ENCODE data around the gene ATP11A. TPM values are rescaled to one million over a fixed set of nuclear protein-coding genes. Genes with fewer than 3 reads are reported as not detected.
A peak's percentile ranks its signal among the peaks of the same experiment; 100 is the strongest.

ATP11A gene
- total and polyA plus RNA-seq, 9 of the 15 experiments (the other 6 are each of a cell fraction or from before 2014, with no cell fraction given): 0.38 to 34.2 (median 4.2) TPM

DNA sequence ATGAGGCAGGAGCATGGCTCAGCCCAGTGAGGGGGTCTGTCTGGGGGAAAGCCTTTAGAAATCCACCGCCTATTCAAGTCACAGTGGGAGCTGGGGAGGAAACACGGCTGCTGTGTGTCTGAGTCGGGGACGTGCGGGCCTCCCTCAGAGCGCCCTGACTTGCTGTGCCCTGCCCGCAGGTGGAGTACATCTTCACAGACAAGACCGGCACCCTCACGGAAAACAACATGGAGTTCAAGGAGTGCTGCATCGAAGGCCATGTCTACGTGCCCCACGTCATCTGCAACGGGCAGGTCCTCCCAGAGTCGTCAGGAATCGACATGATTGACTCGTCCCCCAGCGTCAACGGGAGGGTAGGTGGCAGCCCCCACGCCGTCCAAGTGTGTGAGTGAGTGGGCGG, 141.4 kb downstream of the ATP11A start (continued):
- TF ChIP-seq, protein P1, sequence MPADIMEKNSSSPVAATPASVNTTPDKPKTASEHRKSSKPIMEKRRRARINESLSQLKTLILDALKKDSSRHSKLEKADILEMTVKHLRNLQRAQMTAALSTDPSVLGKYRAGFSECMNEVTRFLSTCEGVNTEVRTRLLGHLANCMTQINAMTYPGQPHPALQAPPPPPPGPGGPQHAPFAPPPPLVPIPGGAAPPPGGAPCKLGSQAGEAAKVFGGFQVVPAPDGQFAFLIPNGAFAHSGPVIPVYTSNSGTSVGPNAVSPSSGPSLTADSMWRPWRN (IDR thresholded peaks at IDR 0.05; ENCODE audit: low read depth): no peak
- no peak for TF ChIP-seq CBFA2T2 (conservative IDR thresholded peaks at IDR 0.05)

DNA sequence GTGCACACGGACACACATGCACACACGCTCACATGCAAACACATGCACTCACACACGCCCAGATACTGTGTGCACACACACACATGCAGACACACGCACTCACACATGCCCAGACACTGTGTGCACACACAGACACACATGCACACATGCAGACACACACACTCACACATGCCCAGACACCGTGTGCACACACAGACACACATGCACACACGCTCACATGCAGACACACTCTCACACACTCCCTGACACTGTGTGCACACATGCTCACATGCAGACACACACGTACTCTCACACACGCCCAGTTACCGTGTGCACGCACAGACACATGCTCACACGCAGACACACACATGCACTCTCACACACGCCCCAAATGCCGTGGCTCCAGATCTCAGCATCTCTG, 142.0 kb downstream of the ATP11A start:
- no peaks in the 10 kb centered on the region for H3K9me3 ChIP-seq (replicated peaks; ENCODE audit: control insufficient read depth, insufficient read depth, low read depth, low read length)

DNA sequence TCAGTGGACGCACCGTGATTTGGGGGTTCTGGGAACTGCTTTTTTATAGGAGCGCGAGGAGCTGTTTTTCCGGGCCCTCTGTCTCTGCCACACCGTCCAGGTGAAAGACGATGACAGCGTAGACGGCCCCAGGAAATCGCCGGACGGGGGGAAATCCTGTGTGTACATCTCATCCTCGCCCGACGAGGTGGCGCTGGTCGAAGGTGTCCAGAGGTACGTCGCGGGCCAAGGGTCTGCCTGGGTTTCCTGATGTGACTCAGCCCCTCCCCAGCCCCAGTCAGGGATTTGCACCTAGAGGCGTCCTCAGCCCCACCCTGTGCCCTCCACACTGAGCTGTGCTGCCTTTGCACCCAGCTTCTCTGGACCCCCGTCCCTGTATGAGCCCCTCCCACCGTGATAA, 143.0 kb downstream of the ATP11A start:
- POLR2A ChIA-PET: no interaction called here
- Histone ChIP-seq H2AFZ (ENCODE audit: low read depth, low read length) (no peak overlapping the region), H3K4me2 (ENCODE audit: insufficient read depth, low read length) (no peak overlapping the region), H3K36me3 (ENCODE audit: control insufficient read depth, insufficient read depth, low read length) (peaks cover 45% of the 10 kb centered on the region; the same call in 2 of the 3 replicates), H3K9me1 (ENCODE audit: control insufficient read depth, insufficient read depth, low read length) (no peaks in the 10 kb centered on the region), H4K20me1 (replicated peaks; ENCODE audit: control insufficient read depth, insufficient read depth, low read length) (no peaks in the 10 kb centered on the region), H3K9ac (ENCODE audit: insufficient read depth in 1 of 2, low read depth in 2 of 2, low read length in 2 of 2) (no peak overlapping the region), H3K9me3 (replicated peaks; ENCODE audit: control insufficient read depth, insufficient read depth, low read depth, low read length) (no peaks in the 10 kb centered on the region), H3K27me3 (ENCODE audit: control insufficient read depth in 2 of 2, insufficient read depth in 2 of 2, low read length in 2 of 2) (no peaks in the 10 kb centered on the region), H3K27ac (ENCODE audit: extremely low read depth, low read depth, low read length) (no peak overlapping the region), H3K79me2 (ENCODE audit: control insufficient read depth, insufficient read depth, low read length) (no peaks in the 10 kb centered on the region), H3K4me1 (replicated peaks in 1 of 2; ENCODE audit: control insufficient read depth in 2 of 2, insufficient read depth in 2 of 2, low read length in 2 of 2) (no peaks in the 10 kb centered on the region; a peak in 1 of 5 replicates), H3K4me3 (no peak overlapping the region)
- in situ Hi-C loops (cut with MboI): no loop called here
- FAIRE-seq (no peak), DNase-seq (ENCODE audit: extremely low read depth in 1 of 4, low spot score in 3 of 4) (no peak), ATAC-seq (no peak)
- BruUV-seq (replicated peaks): no TSS peak
- CTCF ChIA-PET (ENCODE audit: low intra/inter-chr PET ratio): no interaction called here
- intact Hi-C loops (cut with micrococcal nuclease): no loop called here
- WGBS (ENCODE audit: insufficient coverage, low coverage, missing lambda C conversion rate): 96% methylated on average over 9 of the region's 23 CpGs
- TF ChIP-seq, protein P2, sequence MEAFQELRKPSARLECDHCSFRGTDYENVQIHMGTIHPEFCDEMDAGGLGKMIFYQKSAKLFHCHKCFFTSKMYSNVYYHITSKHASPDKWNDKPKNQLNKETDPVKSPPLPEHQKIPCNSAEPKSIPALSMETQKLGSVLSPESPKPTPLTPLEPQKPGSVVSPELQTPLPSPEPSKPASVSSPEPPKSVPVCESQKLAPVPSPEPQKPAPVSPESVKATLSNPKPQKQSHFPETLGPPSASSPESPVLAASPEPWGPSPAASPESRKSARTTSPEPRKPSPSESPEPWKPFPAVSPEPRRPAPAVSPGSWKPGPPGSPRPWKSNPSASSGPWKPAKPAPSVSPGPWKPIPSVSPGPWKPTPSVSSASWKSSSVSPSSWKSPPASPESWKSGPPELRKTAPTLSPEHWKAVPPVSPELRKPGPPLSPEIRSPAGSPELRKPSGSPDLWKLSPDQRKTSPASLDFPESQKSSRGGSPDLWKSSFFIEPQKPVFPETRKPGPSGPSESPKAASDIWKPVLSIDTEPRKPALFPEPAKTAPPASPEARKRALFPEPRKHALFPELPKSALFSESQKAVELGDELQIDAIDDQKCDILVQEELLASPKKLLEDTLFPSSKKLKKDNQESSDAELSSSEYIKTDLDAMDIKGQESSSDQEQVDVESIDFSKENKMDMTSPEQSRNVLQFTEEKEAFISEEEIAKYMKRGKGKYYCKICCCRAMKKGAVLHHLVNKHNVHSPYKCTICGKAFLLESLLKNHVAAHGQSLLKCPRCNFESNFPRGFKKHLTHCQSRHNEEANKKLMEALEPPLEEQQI (IDR thresholded peaks at IDR 0.05): no peak
- TF ChIP-seq U2AF1 (optimal IDR thresholded peaks at IDR 0.05; ENCODE audit: low read depth, low read length): no peak
- TF ChIP-seq MEF2A (IDR thresholded peaks at IDR 0.05; ENCODE audit: control insufficient read depth, low read depth, low read length): no peak
- TF ChIP-seq EWSR1 (IDR thresholded peaks at IDR 0.05; ENCODE audit: borderline replicate concordance, low read depth, partially characterized antibody): no peak
- TF ChIP-seq, protein P3, sequence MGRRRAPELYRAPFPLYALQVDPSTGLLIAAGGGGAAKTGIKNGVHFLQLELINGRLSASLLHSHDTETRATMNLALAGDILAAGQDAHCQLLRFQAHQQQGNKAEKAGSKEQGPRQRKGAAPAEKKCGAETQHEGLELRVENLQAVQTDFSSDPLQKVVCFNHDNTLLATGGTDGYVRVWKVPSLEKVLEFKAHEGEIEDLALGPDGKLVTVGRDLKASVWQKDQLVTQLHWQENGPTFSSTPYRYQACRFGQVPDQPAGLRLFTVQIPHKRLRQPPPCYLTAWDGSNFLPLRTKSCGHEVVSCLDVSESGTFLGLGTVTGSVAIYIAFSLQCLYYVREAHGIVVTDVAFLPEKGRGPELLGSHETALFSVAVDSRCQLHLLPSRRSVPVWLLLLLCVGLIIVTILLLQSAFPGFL (CRISPR knock-in tag; IDR thresholded peaks at IDR 0.05): no peak
- no peak for TF ChIP-seq SUPT5H (IDR thresholded peaks at IDR 0.05)
- no peak for TF ChIP-seq ZNF24 (IDR thresholded peaks at IDR 0.05)
- TF ChIP-seq ZNF133 (CRISPR knock-in tag; IDR thresholded peaks at IDR 0.05): no peak

More for the DNA sequence above, 142.0 kb downstream of the ATP11A start:
- in situ Hi-C loops (cut with MboI): no loop called here
- no peaks in the 10 kb centered on the region for H3K79me2 ChIP-seq (ENCODE audit: control insufficient read depth, insufficient read depth, low read length)
- no TSS peak for BruUV-seq (replicated peaks)
- H3K4me2 ChIP-seq (ENCODE audit: insufficient read depth, low read length): no peak overlapping the region
- H4K20me1 ChIP-seq (replicated peaks; ENCODE audit: control insufficient read depth, insufficient read depth, low read length): no peaks in the 10 kb centered on the region
- ATAC-seq (no peak), DNase-seq (ENCODE audit: extremely low read depth in 1 of 4, low spot score in 3 of 4) (no peak), FAIRE-seq (no peak)
- no peak overlapping the region for H2AFZ ChIP-seq (ENCODE audit: low read depth, low read length)
- no peaks in the 10 kb centered on the region for H3K27me3 ChIP-seq (ENCODE audit: control insufficient read depth in 2 of 2, insufficient read depth in 2 of 2, low read length in 2 of 2)
- TF ChIP-seq POLR2G (IDR thresholded peaks at IDR 0.05; ENCODE audit: low read depth, low read length): peak; percentile 46; the same call in 1 of the 2 replicates
- TF ChIP-seq HNRNPLL (IDR thresholded peaks at IDR 0.05; ENCODE audit: low read depth, low read length, poor library complexity, severe bottlenecking): peak; percentile 64
- no peak for TF ChIP-seq KLF6 (CRISPR knock-in tag; IDR thresholded peaks at IDR 0.05; ENCODE audit: borderline replicate concordance)
- intact Hi-C loops (cut with micrococcal nuclease): no loop called here
- WGBS (ENCODE audit: insufficient coverage, low coverage, missing lambda C conversion rate): 93% methylated on average over 8 of the region's 13 CpGs
- H3K4me1 ChIP-seq (replicated peaks in 1 of 2; ENCODE audit: control insufficient read depth in 2 of 2, insufficient read depth in 2 of 2, low read length in 2 of 2): no peaks in the 10 kb centered on the region; a peak in 1 of 5 replicates
- H3K36me3 ChIP-seq (ENCODE audit: control insufficient read depth, insufficient read depth, low read length): peaks cover 52% of the 10 kb centered on the region; the same call in 2 of the 3 replicates
- POLR2A ChIA-PET: no interaction called here
- no peak overlapping the region for H3K27ac ChIP-seq (ENCODE audit: extremely low read depth, low read depth, low read length)
- no peak overlapping the region for H3K4me3 ChIP-seq
- CTCF ChIA-PET (ENCODE audit: low intra/inter-chr PET ratio): no interaction called here
- H3K9me1 ChIP-seq (ENCODE audit: control insufficient read depth, insufficient read depth, low read length): no peaks in the 10 kb centered on the region
- H3K9ac ChIP-seq (ENCODE audit: insufficient read depth in 1 of 2, low read depth in 2 of 2, low read length in 2 of 2): no peak overlapping the region
